Nephron (organoid): ENCODE measurements around the gene GPC5.

Experiments
- H3K27ac Mint-ChIP-seq, 3 experiments: 2 replicates each; pipeline ENCODE4 v1.8.0; 2020; ENCODE audit warnings: mixed read lengths in 3 of 3, mild to moderate bottlenecking in 2 of 3, moderate library complexity in 1 of 3
- H3K27me3 Mint-ChIP-seq: 2 replicates; pipeline ENCODE4 v1.8.0; 2021; ENCODE audit warnings: low read depth, mild to moderate bottlenecking, moderate library complexity, mixed read lengths
- H3K36me3 Mint-ChIP-seq: 2 replicates; pipeline ENCODE4 v1.8.0; 2020; ENCODE audit warnings: low read depth, mixed read lengths
- H3K4me1 Mint-ChIP-seq: 2 replicates; pipeline ENCODE4 v1.8.0; 2020; ENCODE audit warnings: mixed read lengths
- H3K4me3 Mint-ChIP-seq, 3 experiments: 2 replicates each; pipeline ENCODE4 v1.8.0; 2020; ENCODE audit warnings: mild to moderate bottlenecking in 3 of 3, mixed read lengths in 3 of 3, moderate library complexity in 2 of 3
- H3K9me3 Mint-ChIP-seq: 2 replicates; pipeline ENCODE4 v1.8.0; 2020; ENCODE audit warnings: mixed read lengths
- TF ChIP-seq, protein P1 (sequence below), 3 experiments: fragments of 200-600 bp; sonication (generic); IDR thresholded peaks; one replicate each; pipeline ENCODE4 v1.5.0; 2021; ENCODE audit warnings: antibody characterized with exemption in 3 of 3; ENCODE audit not compliant: unreplicated experiment in 3 of 3

The GPC5 gene

DNA sequence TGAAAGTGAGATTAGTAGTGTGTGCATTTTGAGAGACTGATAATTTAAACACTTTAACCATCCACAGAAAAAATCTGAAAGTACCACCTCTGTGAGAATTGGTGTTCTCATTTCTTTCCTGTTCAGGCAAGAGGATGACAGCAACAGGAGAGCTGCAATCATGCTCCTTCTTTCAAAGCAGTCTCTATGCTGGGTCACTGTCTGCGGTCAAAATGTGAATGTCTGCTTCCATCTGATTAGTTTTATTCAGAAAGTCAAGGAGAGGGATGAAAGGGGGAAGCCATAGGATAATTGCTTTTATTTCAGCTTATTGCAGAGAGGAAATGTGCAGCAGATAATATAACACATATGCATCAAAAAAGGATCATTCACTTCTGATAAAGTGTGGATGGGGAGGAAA is 1514.2 kb downstream of the GPC5 start:
- no peak overlapping the region for H3K4me3 Mint-ChIP-seq
- no peaks in the 10 kb centered on the region for H3K9me3 Mint-ChIP-seq
- no peak overlapping the region for H3K27ac Mint-ChIP-seq
- no peaks in the 10 kb centered on the region for H3K27me3 Mint-ChIP-seq
- no peaks in the 10 kb centered on the region for H3K4me1 Mint-ChIP-seq
- no peaks in the 10 kb centered on the region for H3K36me3 Mint-ChIP-seq
- TF ChIP-seq, protein P1, sequence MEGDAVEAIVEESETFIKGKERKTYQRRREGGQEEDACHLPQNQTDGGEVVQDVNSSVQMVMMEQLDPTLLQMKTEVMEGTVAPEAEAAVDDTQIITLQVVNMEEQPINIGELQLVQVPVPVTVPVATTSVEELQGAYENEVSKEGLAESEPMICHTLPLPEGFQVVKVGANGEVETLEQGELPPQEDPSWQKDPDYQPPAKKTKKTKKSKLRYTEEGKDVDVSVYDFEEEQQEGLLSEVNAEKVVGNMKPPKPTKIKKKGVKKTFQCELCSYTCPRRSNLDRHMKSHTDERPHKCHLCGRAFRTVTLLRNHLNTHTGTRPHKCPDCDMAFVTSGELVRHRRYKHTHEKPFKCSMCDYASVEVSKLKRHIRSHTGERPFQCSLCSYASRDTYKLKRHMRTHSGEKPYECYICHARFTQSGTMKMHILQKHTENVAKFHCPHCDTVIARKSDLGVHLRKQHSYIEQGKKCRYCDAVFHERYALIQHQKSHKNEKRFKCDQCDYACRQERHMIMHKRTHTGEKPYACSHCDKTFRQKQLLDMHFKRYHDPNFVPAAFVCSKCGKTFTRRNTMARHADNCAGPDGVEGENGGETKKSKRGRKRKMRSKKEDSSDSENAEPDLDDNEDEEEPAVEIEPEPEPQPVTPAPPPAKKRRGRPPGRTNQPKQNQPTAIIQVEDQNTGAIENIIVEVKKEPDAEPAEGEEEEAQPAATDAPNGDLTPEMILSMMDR (IDR thresholded peaks at IDR 0.05; ENCODE audit: unreplicated experiment in 3 of 3), result no peak

DNA sequence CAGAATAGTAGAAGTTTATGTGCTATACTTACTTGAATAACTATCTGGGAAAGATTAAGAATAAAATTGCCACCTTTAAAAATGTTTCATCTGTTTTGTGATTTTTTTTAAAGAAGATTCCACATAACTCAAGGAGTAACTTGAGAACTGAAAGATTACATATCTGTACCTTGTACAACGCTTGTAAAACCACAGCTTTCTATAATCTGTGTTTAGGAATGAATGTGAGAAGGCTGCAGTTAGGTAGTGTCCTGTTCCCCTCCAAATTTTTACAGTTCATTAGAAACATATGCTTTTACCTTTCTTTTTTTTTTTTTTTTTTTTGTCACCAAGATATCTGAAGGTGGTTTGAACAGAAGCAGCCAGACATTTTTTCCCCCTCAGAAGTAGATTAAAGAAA is 1515.4 kb downstream of the GPC5 start:
- Mint-ChIP-seq H3K4me3 (no peak overlapping the region), H3K36me3 (no peaks in the 10 kb centered on the region), H3K9me3 (no peaks in the 10 kb centered on the region), H3K27ac (no peak overlapping the region), H3K4me1 (no peaks in the 10 kb centered on the region), H3K27me3 (no peaks in the 10 kb centered on the region)
- TF ChIP-seq, protein P1 (IDR thresholded peaks at IDR 0.05; ENCODE audit: unreplicated experiment in 3 of 3), result no peak
